ENCODE measurements around the gene DPM2.

GRCh38 chr9:127961613-127962155, 24.0 kb upstream of the DPM2 start:
- TF ChIP-seq, protein P1, sequence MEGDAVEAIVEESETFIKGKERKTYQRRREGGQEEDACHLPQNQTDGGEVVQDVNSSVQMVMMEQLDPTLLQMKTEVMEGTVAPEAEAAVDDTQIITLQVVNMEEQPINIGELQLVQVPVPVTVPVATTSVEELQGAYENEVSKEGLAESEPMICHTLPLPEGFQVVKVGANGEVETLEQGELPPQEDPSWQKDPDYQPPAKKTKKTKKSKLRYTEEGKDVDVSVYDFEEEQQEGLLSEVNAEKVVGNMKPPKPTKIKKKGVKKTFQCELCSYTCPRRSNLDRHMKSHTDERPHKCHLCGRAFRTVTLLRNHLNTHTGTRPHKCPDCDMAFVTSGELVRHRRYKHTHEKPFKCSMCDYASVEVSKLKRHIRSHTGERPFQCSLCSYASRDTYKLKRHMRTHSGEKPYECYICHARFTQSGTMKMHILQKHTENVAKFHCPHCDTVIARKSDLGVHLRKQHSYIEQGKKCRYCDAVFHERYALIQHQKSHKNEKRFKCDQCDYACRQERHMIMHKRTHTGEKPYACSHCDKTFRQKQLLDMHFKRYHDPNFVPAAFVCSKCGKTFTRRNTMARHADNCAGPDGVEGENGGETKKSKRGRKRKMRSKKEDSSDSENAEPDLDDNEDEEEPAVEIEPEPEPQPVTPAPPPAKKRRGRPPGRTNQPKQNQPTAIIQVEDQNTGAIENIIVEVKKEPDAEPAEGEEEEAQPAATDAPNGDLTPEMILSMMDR (IDR thresholded peaks at IDR 0.05), result no peak
- no peak for TF ChIP-seq POLR2A (IDR thresholded peaks at IDR 0.05)
- no peak for TF ChIP-seq EP300 (IDR thresholded peaks at IDR 0.05)
